HG02798 (cell line): ENCODE results near the gene GALNT7.

Source experiments
- ATAC-seq: cut with Tn5 transposase; IDR thresholded peaks from one replicate; pipeline ENCODE4 v1.9.1; 2021; ENCODE audit warnings: mild to moderate bottlenecking; ENCODE audit not compliant: unreplicated experiment, poor library complexity

GALNT7 gene

DNA sequence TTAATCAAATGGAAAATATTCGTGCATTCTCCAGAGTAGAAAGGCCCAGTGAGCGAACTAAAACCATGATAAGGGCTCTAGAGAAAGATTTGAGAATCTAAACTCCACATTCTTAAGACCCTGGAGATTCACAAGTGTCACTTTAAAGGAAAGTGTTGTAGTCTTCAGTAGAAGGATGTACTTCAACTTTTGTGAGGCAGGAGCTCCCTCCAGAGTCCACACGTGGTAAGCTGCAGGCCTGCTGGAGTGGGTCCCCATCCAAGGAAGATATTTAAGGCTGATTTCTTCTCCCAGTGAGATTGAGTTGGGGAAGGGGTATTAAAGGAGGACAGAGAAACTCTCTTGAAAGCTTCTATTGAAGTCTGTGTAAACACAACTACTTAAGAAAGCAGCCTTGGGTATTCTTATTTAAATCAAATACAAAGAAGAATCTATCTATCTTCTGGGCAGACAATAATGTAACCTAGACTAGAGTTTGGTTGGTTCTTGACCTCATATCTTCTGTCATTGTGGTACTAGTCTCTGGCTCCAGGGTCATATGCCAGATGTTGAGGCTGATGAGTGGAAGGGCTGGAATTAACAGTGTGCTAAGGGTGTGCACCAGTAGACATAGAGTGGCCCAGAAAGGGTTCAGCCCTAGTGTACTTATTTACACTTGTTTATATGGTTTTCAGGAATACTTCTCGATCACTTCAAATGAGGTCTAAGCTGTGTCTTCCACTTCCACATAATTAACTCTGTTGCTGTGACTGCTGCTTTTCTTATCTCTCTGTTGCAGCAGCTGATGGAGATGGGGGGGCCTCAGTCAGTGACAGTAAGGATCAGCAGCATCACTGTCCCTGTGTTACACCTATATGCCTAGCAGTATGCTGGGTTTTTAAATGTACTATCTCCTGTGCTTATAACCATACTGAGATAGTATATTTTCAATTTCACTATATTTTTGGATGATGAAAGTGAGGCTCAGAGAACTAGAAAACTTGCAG, 89.4 kb downstream of the GALNT7 start:
- ATAC-seq, result peak; percentile 94

DNA sequence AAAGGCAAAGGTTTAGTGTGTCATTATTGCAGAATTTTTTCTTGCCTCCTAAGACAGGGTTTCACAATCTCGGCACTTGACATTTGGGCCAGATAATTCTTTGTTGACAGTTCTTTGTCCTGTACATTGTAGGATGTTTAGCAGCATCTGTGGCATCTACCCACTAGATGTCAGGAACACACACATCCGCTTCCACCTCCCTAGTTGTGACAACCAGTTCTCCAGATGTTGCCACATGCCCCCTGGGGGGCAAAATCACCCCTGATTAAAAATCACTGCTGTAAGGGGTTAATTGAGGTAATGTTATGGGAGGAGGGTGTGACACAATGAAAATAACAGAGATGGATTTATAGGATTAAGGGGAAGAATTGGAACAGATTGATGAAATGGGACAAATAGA, 90.3 kb downstream of the GALNT7 start:
- ATAC-seq, result no peak

DNA sequence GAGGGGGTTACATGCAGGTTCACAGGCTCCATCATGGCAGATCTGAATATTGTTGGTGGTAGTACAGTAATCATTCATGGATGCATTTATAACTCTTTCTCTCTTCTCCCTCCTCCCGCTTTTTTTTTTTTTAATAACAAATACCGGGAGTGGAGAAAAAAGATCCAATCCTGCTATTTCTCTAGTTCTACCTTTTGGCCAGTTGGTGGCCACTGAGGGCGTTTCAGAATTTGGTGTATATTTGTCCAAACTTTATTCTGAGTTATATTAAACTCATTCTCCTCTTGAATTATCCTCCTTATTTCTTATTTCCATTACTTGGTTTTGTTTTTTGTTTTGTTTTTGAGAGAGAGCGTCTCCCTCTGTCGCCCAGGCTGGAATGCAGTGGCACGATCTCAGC, 90.7 kb downstream of the GALNT7 start:
- no peak for ATAC-seq

DNA sequence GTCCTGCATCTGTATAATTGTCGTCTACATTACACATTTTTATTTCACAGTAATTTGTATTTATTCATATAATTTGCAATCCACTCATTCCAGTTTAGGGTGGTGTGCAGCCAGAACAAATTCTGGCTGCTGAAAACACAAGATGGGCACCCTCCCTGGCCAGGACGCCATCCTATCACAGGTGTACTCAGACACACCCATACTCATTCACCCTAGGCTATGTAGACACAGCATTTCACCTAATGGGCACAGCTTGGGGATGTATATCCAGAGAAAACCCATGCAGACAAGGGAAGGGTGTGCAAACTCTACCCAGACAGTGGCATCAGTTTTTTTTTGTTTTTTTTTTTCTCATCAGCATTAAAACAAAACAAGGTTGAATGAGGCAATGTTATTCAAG, 92.4 kb downstream of the GALNT7 start:
- no peak for ATAC-seq

DNA sequence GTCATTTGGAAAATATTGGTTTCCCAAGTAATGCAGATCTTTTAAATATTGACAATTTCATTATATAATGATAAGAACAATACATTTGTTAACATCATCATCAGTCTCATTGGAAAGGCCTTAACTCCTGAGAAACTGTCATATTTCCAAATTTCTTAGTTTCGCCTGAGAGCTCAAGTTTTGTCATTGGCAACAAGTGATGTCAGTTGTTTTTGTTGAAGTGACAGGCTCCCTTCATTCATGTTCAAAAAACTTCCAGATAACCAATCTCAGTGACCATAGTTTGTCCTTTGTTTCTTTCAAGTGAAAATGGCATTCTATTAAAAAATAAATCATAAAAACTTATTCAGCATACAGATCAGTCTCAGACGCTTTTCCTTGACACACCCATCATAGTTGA, 93.8 kb downstream of the GALNT7 start:
- no peak for ATAC-seq

DNA sequence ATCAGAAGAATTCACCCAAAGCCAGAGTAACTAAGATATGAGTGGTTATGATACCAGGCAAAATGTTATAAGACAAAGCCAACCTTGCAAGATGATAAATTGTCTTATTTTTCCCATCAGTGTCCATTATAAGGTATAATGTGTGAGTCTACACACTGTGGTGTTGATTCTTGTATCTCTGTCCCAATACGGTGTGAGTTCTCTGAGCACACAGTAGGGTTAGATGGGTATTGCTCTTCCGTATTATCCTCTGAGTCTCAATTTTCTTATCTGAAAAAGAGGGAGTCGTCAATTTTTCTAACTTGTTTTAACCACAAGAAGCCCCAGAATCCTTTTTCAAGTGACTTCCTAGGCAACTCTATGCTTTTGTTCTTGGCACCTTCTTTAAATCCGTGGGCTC, 95.6 kb downstream of the GALNT7 start:
- ATAC-seq, result peak; percentile 12

DNA sequence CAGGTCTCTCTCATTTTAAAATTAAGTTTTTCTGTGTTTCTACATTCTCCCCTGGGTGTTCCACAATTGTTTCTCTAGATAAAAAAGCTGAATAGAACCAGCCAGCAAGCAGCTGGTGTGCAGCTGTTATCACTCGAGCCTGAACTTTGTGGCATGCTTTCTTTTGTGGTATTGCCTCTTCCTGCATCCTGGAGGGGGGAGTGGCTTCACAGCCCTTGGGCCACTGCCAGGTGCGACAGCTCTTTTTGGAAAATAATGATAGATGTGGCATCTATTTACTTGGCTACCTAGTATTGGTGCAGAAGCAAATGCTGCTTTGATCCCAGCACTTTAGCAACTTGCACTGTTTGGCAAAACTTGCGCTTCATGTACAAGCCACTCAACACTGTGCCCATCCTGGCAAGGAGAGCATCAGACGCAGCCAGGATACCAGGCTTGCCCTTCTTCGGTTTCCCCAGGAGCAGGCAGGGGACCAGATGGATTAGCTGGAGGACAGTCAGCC, 96.1 kb downstream of the GALNT7 start:
- ATAC-seq, result peak; percentile 86

DNA sequence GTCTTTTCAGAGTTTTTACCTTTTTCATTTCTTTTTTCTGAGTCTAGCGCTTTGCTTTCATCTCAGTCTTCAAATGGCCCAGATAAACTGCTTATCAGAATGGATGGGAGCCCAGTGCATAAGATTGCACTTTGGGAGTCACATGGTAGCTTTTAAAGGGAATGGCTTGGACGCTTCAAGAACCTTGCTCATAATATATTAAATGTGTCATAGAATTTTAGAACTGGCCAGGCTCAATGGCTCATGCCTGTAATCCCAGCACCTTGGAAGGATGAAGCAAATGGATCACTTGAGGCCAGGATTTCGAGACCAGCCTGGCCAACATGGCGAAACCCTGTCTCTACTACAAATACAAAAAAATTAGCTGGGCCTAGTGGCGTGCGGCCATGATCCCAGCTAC, 97.1 kb downstream of the GALNT7 start:
- no peak for ATAC-seq

DNA sequence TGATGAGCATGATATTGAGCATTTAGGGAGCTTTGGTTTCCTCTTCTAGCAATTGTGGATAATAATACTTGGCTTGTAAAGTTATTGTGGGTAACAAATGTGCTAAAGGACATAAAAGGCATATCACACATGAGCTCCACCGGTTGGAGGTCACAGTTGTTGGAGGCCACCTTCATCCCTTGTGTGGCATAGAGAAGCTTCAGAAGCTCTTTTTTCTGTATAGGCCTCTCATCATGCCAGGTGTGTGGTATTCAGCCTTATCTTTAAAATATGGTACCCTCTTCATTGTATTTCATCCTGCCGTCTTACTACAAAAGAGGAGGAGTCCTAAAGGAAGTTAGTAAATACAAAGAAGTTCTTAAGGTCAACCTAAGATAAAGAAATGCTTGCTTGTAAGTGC, 99.1 kb downstream of the GALNT7 start:
- ATAC-seq, result no peak

DNA sequence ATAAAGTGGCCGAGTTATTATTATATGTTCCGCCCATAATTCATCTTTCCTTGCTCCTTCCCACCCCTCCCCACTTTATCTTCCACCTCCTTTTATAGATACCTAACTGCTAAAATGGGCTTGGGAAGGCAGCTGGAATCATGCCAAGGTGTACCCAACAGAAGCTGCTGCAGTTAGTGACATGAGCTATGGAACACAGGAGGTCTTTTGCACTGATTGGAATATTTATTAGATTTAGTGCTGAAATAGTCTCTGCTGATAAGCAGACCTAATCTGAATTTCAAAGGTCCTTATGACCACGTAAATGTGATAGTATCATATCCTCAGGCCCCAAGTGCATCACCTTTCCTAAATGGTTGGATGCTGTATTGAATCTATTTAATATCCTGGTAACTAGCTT, 100.7 kb downstream of the GALNT7 start:
- no peak for ATAC-seq

DNA sequence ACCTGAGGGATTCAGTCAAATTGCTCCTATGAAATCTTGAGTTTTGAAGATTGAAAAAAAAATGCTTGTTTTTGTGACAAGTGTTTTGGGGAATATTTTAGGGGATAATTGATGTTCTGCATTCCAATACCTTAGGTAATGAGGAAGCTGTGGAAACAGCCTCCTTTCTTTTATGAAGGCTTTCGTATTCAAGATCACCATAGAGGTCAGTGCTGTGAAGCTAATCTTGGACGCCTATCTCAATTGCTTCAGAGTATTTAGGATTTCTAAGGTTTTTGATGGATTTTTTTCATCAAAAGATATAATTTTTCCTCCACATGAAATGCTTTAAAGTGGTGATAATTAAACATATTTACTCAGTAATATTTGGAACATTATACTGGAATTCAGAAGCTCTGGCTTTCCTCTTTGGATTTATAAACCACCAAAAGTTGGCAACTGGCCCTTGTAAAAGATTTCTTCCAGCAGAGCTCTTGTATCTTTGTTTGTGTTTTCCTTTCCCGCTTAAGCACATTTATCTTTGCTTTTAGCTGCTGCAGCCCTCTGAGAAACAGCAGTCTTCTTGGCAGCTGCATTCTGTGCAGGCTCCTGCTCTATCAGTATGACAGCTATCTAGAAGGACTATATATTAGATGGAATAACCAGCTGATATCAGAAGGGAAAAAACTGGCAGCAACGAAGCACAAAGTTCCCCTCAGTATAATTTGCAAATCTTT, 101.9 kb downstream of the GALNT7 start:
- no peak for ATAC-seq

DNA sequence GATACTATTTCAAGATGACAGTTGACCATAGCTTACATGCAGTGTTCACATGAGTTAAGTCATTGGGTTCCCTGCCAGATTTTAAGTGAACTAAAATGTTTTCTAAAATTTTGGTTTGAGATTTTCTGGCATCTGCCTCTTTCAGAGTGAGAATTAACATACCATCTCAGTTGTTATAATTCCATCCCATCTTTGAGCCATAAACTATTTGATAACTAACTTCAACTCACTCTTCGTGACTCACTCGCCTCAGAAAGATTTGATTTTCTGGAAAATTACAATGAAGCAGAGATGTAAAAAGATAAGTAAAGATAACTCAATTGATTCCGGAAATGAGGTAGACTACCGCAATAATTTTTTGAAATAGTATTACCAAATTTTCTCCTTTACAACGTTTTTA, 103.7 kb downstream of the GALNT7 start:
- ATAC-seq, result no peak

DNA sequence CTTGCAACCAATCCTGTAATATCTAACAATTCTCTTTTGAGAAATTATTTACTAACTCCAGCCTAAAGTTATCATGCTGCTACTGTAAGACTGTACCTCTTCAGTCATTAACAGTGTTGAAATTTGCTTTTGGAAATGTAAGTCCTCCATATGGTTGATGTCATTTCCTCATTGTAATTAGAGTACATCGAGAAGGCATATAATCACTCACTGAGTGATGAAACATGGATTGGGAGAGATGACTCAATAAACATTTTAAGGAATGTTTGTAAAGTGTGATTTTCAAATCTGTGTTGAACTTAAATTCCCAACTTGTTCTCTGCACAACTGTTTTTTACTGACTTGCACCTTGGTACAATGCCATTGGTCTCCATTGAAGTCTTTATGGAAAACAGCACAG, 104.4 kb downstream of the GALNT7 start:
- no peak for ATAC-seq

DNA sequence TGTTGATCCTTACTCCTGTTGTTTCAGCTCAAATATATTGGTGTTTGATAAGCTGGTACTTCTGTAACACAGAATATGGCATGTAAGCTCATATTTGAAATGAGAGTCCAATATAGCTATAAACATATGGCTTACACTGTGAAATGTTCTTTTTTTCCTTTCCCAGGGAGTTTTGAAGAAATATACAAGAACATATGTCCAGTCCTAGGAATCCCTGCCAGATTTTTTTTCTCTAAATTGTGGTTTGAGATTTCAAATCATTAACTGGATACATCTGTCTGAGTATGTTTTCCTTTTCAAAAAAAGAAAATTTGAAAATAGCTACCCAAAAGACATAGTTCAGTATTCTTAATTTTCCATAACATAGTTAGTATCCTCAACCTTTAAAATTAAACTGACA, 105.3 kb downstream of the GALNT7 start:
- no peak for ATAC-seq

DNA sequence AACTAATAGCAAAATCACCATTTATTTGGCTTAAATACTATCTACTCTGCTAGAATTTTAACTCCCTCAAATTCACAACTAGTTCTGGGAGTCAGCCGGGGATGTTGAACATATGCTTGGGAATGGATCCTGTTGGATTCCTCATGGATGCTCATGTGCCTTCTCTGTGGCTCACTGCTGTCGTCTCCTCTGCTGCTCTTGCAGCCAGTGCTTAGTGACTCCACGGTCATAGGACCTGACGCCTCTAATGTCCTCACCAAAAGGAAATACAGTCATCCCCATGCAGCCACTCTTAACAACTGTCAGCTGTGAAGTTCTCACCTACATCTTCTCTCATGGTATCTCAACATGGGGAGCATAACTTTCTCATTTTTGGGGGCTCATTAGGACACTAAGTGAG, 106.1 kb downstream of the GALNT7 start:
- ATAC-seq, result no peak

DNA sequence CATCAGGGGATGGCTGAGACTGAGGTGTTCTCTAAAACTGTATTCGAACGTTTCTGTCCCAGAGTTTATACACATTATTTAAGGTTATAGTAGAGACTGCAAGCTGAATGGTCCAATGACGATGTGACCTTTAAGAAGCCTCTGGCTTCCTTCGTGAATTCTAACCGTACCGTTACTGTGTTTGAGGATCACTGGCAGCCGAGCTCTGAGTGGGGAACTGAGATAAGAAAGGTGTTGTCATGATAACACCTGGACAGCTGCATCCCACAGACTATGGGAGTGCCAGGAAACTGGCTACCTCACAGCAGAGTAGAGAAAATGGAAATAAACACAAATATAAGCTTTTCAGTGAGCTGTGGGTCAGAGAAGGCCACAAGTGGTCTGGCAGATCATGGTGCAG, 106.5 kb downstream of the GALNT7 start:
- ATAC-seq, result no peak

DNA sequence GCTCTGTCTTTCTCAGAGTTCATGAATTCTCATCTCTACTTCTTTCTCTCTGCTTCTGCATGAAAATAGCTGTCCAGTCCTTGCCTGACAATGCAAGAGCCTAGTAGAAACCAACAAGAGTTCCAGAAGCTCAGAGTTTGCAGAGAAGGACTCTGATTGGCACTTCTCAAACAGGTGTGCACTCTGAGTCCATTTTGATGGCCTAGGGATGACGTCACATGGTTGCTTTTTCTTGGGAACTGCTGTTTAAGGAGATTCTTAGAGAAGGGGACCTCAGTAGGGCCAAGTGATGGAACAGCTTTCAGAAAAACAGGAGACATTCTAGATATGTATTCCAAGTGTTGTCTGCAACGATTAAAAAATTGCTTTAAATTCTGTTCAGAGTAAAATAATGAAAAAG, 108.7 kb downstream of the GALNT7 start:
- no peak for ATAC-seq

DNA sequence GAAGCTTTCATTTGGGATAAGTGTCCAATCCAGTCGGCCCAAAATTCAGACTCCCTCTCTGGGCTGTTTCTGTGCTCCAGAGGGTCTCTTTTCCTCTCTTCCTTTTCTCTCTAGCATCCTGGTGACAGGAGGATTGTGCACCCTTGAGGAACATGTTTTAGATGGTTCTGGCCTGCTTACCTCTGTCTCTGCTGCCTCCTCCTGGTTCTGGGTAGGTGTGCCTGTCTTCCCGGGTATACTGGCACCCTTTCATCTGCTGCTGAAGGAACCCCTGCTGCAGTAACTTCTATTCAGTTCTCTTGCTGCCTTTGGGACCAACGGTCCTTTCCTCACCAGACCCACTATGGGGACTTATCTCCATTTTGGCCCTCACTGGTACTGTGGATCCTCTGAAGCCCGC, 112.4 kb downstream of the GALNT7 start:
- ATAC-seq, result no peak

DNA sequence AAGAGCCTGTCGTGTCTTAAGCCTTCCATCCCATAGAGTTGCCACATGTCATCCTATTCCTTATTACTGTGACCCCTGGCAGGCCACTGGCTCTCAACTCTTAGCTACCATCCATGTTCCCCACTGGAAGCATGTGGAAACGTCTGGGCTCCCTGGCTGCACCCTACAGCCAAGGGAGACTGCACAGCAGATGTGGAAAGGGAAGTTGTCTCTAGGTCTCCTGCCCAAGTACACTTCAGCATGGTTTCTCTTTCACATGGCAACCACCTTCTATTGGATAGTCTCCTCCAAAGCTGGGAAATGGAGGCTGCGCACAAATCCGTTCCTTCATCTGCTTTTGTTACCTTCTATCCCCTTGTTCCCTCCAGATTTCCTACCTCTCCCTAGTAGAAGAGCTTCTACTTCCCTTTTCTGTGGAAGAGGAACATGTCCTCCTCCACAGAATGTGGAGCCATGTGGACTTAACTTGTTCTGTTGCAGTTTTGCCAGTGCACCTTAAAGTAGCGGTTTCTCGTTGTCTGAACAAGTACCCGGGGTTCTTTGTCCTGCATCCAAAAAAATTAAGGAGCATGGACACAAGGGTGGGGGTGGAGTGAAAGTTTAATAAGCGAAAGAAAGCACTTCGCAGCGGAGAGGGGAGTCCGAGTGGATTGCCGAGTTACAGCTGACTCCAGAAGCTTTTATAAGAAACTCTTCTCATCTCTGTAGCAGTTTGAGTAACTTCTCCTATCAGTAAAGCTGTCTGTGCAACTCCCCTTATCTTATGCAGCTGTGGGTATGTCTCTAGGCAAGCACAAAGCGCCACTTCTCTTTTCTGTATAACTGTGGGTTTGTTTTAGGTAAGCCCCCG, 113.0 kb downstream of the GALNT7 start:
- no peak for ATAC-seq

DNA sequence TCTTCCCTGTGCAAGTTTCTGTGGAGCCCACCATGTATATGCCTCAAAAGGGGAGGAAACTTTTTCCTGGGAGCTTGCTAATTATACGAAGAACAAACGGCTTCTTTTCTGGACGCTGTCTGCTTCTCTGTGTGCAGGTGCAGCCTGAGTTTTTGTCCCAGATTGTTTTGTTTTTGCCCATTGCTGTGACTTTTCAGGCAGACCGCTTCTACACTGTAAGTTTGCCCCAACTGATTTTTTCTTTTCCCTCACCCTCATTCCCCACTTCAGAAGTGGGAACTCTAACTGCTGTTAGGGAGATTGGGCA, 113.6 kb downstream of the GALNT7 start:
- ATAC-seq, result no peak

DNA sequence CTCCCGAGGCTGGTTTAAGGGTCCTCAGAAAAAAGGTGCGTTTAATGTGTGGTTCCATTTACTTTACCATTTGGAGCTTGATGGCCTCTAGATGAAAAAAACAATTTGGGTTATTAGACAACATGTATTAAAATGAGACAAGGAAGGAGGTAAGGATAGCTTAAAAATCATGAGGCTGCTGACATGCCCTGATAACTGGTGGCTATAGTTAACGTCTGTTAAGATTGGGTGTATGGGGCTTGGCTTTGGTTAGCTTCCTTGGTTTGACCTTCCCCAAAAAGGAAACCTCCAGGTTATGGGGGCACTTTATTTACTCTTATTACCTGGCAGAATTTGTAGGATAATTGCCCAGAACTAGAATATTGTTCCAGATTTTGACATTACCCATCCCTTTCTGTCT, 114.0 kb downstream of the GALNT7 start:
- ATAC-seq, result no peak
